Measurements from ENCODE around the gene MVB12B.

GRCh38 chr9:126377536-126377935, 50.9 kb downstream of the MVB12B start:
- no peak for TF ChIP-seq CBX5 (CRISPR knock-in tag; IDR thresholded peaks at IDR 0.05; ENCODE audit: borderline replicate concordance)
- TF ChIP-seq RBM39 (IDR thresholded peaks at IDR 0.05; ENCODE audit: low read depth, low read length, poor library complexity, severe bottlenecking), result no peak
- TF ChIP-seq ZHX2 (IDR thresholded peaks at IDR 0.05; ENCODE audit: low read depth), result no peak
- TF ChIP-seq ZHX2 (CRISPR knock-in tag; IDR thresholded peaks at IDR 0.05; ENCODE audit: borderline replicate concordance), result no peak
- TF ChIP-seq KAT2B (IDR thresholded peaks at IDR 0.05; ENCODE audit: borderline replicate concordance, low read depth, low read length), result no peak
- TF ChIP-seq ZFX (CRISPR knock-in tag; IDR thresholded peaks at IDR 0.05; ENCODE audit: low read depth), result no peak
- TF ChIP-seq ZNF207 (IDR thresholded peaks at IDR 0.05; ENCODE audit: borderline replicate concordance), result no peak
- no peak for TF ChIP-seq ZFP1 (CRISPR knock-in tag; IDR thresholded peaks at IDR 0.05)
- no peak for TF ChIP-seq ZBTB33 (CRISPR knock-in tag; IDR thresholded peaks at IDR 0.05)
- TF ChIP-seq HNRNPH1 (optimal IDR thresholded peaks at IDR 0.05; ENCODE audit: low read depth, low read length), result no peak
- no peak for TF ChIP-seq UBTF (CRISPR knock-in tag; IDR thresholded peaks at IDR 0.05)
- TF ChIP-seq ZBTB39 (CRISPR knock-in tag; IDR thresholded peaks at IDR 0.05), result no peak
- TF ChIP-seq ZNF124 (CRISPR knock-in tag; IDR thresholded peaks at IDR 0.05), result no peak
- TF ChIP-seq ZNF335 (CRISPR knock-in tag; IDR thresholded peaks at IDR 0.05), result no peak
